SK-N-SH (cell line): ENCODE measurements around the gene DNAH10. TPM values are rescaled to one million over a fixed set of nuclear protein-coding genes. Genes with fewer than 3 reads are reported as not detected.

Experiments
- CTCF ChIA-PET: fragments of 300-600, 350-600 bp; formaldehyde crosslinking; extraction: SDS; loops from one replicate; lab custom pipeline; 2021; lab: Yijun Ruan, JAX
- POLR2A ChIA-PET: fragments of 350-600 bp; sonication (Branson Sonifier 250); formaldehyde crosslinking; extraction: SDS; loops from one replicate; lab custom pipeline; 2020; ENCODE audit warnings: antibody characterized with exemption, inconsistent platforms; lab: Yijun Ruan, JAX
- DNase-seq: peaks from one replicate; pipeline ENCODE4 v3.0.0; 2012
- H2AFZ ChIP-seq: fragments of 200-600 bp; sonication (generic); 2 replicates; pipeline ENCODE4 v1.8.1; 2016; ENCODE audit warnings: antibody characterized with exemption, mild to moderate bottlenecking, low read depth
- H3F3A ChIP-seq: fragments of 200-600 bp; sonication (generic); replicated peaks from 2 replicates; pipeline ENCODE3; 2016; ENCODE audit warnings: antibody characterized with exemption, mild to moderate bottlenecking; ENCODE audit not compliant: insufficient read depth
- H3K27ac ChIP-seq, 2 experiments: fragments of 200-500 bp in 1 of 2; fragments of 200-600 bp in 1 of 2; sonication (Bioruptor generic) in 1 of 2; sonication (generic), shearing (Covaris generic) in 1 of 2; 2 replicates each; pipeline versions ENCODE4 v1.5.1 to v1.6.1; 2014 to 2016; ENCODE audit warnings: low read depth in 2 of 2, inconsistent platforms in 1 of 2, low read length in 1 of 2, mild to moderate bottlenecking in 1 of 2, mixed read lengths in 1 of 2
- H3K27me3 ChIP-seq: fragments of 200-600 bp; sonication (generic), shearing (Covaris generic); 2 replicates; pipeline ENCODE4 v1.6.1; 2016; ENCODE audit warnings: mixed run types; ENCODE audit not compliant: insufficient read depth
- H3K36me3 ChIP-seq, 2 experiments: fragments of 200-500 bp in 1 of 2; fragments of 200-600 bp in 1 of 2; sonication (Bioruptor generic) in 1 of 2; sonication (generic) in 1 of 2; replicated peaks in 1 of 2; 2 replicates each; pipeline versions ENCODE3 to v1.5.1; 2014 to 2016; ENCODE audit warnings: low read length in 1 of 2, mild to moderate bottlenecking in 1 of 2; ENCODE audit not compliant: insufficient read depth in 2 of 2, control insufficient read depth in 1 of 2
- H3K4me1 ChIP-seq, 2 experiments: fragments of 200-500 bp in 1 of 2; fragments of 200-600 bp in 1 of 2; sonication (Bioruptor generic) in 1 of 2; sonication (generic), shearing (Covaris generic) in 1 of 2; 2 replicates each; pipeline versions ENCODE4 v1.5.1 to v1.6.1; 2014 to 2016; ENCODE audit warnings: low read depth in 1 of 2, low read length in 1 of 2, mixed run types in 1 of 2; ENCODE audit not compliant: insufficient read depth in 2 of 2, control insufficient read depth in 1 of 2
- H3K4me2 ChIP-seq: fragments of 200-600 bp; sonication (generic), shearing (Covaris generic); 2 replicates; pipeline ENCODE4 v1.6.1; 2017; ENCODE audit warnings: mixed run types
- H3K4me3 ChIP-seq, 2 experiments: fragments of 200-500 bp in 1 of 2; fragments of 200-600 bp in 1 of 2; sonication (Bioruptor generic) in 1 of 2; sonication (generic), shearing (Covaris generic) in 1 of 2; 2 replicates each; pipeline versions ENCODE4 v1.5.1 to v1.8.1; 2014 to 2016; ENCODE audit warnings: low read depth in 2 of 2, inconsistent platforms in 1 of 2, low read length in 1 of 2, mild to moderate bottlenecking in 1 of 2, mixed read lengths in 1 of 2, moderate library complexity in 1 of 2
- H3K79me2 ChIP-seq: fragments of 200-600 bp; sonication (generic); 2 replicates; pipeline ENCODE4 v1.8.1; 2017; ENCODE audit warnings: mild to moderate bottlenecking; ENCODE audit not compliant: insufficient read depth
- H3K9ac ChIP-seq: fragments of 200-600 bp; sonication (generic); 2 replicates; pipeline ENCODE4 v1.6.1; 2017; ENCODE audit warnings: mixed run types
- H3K9me2 ChIP-seq: fragments of 200-600 bp; sonication (generic); 2 replicates; pipeline ENCODE4 v1.6.1; 2017; ENCODE audit warnings: mixed run types
- H3K9me3 ChIP-seq: fragments of 200-600 bp; sonication (generic); 2 replicates; pipeline ENCODE4 v1.6.1; 2017; ENCODE audit warnings: mixed run types, mild to moderate bottlenecking, moderate library complexity
- H4K20me1 ChIP-seq: fragments of 200-600 bp; sonication (generic); 2 replicates; pipeline ENCODE4 v1.6.1; 2017; ENCODE audit warnings: mild to moderate bottlenecking, mixed run types; ENCODE audit not compliant: insufficient read depth
- EP300 ChIP-seq, 2 experiments: IDR thresholded peaks; 2 replicates each; pipeline versions ENCODE4 v1.4.0 to v1.6.1; 2012; ENCODE audit warnings: borderline replicate concordance in 1 of 2, low read depth in 1 of 2, low read length in 1 of 2
- GABPA ChIP-seq: IDR thresholded peaks from 2 replicates; pipeline ENCODE4 v1.4.0; 2012; ENCODE audit warnings: low read depth, mild to moderate bottlenecking
- GATA2 ChIP-seq: sonication (generic); formaldehyde crosslinking; IDR thresholded peaks from 2 replicates; pipeline ENCODE4 v1.5.0; 2020; ENCODE audit warnings: mild to moderate bottlenecking, missing genetic modification reagents
- NRF1 ChIP-seq: IDR thresholded peaks from 2 replicates; pipeline ENCODE4 v1.6.1; 2012; ENCODE audit warnings: low read depth, mild to moderate bottlenecking, low read length
- POLR2AphosphoS5 ChIP-seq: IDR thresholded peaks from 2 replicates; pipeline ENCODE4 v1.6.1; 2012; ENCODE audit warnings: low read depth, low read length
- RAD21 ChIP-seq: IDR thresholded peaks from 2 replicates; pipeline ENCODE4 v1.6.1; 2012; ENCODE audit warnings: mild to moderate bottlenecking, low read length
- RCOR1 ChIP-seq: fragments of 150-350 bp; IDR thresholded peaks from 2 replicates; pipeline ENCODE4 v1.6.1; 2017; ENCODE audit warnings: antibody characterized with exemption, low read length
- RXRA ChIP-seq: IDR thresholded peaks from 2 replicates; pipeline ENCODE4 v1.4.0; 2012; ENCODE audit warnings: low read depth, mild to moderate bottlenecking, borderline replicate concordance
- whole genome bisulfite sequencing: methylation state at CpG from one replicate; pipeline ENCODE4 v1.1.6; 2017; ENCODE audit warnings: low lambda C conversion rate; 5-methylcytosine and 5-hydroxymethylcytosine counted together
- polyA plus RNA-seq, 3 experiments: library from polyadenylated mRNA; depleted of rRNA; stranded (reverse); fragments of >200 nt; gene quantifications; 2 replicates each; pipeline ENCODE4 v1.2.3, GENCODE V29; 2012
- TF ChIP-seq, protein P1 (sequence below): fragments of 150-350 bp; IDR thresholded peaks from 2 replicates; pipeline ENCODE4 v1.6.1; 2016; ENCODE audit warnings: mild to moderate bottlenecking, low read depth, low read length
- TF ChIP-seq, protein P2 (sequence below): IDR thresholded peaks from 2 replicates; pipeline ENCODE4 v1.6.1; 2012; ENCODE audit warnings: mild to moderate bottlenecking, low read depth, low read length, moderate library complexity
- TF ChIP-seq, protein P3 (sequence below): IDR thresholded peaks from 2 replicates; pipeline ENCODE4; 2012
- TF ChIP-seq, protein P4 (sequence below): IDR thresholded peaks from 2 replicates; pipeline ENCODE4 v1.4.0; 2012; ENCODE audit warnings: low read depth, borderline replicate concordance
- TF ChIP-seq, protein P5 (sequence below): IDR thresholded peaks from 2 replicates; pipeline ENCODE4 v1.4.0; 2012; ENCODE audit warnings: low read depth

Gene DNAH10
- polyA plus RNA-seq, 1 of the 3 experiments (the other 2 are of a cell fraction): 0.13 TPM

DNA sequence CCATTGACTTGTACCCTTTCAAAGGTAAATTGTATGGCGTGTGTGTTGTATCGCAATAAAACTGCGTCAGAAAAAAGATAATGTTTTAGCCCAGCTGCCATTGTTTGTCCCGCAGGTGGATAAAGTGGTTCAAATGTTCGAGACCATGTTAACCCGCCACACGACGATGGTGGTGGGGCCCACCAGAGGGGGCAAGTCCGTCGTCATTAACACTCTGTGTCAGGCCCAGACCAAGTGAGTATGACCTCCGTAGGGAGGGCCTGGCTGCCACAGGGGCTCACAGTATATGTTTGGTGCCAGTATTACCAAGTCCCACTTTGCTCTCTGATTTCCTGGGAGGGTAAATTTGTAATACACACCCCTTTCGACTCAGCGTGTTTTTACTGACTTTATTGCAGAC is 96.9 kb downstream of the DNAH10 start:
- Histone ChIP-seq H3K4me1 (no peaks in the 10 kb centered on the region), H3K79me2 (no peaks in the 10 kb centered on the region), H3K27me3 (no peaks in the 10 kb centered on the region), H3K4me3 (no peak overlapping the region), H3K9ac (no peak overlapping the region), H3F3A (no peaks in the 10 kb centered on the region), H3K9me3 (no peaks in the 10 kb centered on the region), H4K20me1 (no peaks in the 10 kb centered on the region), H3K27ac (no peak overlapping the region), H3K4me2 (no peak overlapping the region), H2AFZ (no peak overlapping the region), H3K9me2 (no peaks in the 10 kb centered on the region), H3K36me3 (no peaks in the 10 kb centered on the region)
- ChIA-PET POLR2A (no interaction called here), CTCF (no interaction called here)
- TF ChIP-seq, protein P1, sequence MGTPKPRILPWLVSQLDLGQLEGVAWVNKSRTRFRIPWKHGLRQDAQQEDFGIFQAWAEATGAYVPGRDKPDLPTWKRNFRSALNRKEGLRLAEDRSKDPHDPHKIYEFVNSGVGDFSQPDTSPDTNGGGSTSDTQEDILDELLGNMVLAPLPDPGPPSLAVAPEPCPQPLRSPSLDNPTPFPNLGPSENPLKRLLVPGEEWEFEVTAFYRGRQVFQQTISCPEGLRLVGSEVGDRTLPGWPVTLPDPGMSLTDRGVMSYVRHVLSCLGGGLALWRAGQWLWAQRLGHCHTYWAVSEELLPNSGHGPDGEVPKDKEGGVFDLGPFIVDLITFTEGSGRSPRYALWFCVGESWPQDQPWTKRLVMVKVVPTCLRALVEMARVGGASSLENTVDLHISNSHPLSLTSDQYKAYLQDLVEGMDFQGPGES: no peak
- TF ChIP-seq RCOR1: no peak
- no peak for TF ChIP-seq EP300 (IDR thresholded peaks at IDR 0.05; ENCODE audit: borderline replicate concordance in 1 of 2, low read depth in 1 of 2, low read length in 1 of 2)
- TF ChIP-seq GATA2 (CRISPR knock-in tag): no peak
- TF ChIP-seq, protein P2, sequence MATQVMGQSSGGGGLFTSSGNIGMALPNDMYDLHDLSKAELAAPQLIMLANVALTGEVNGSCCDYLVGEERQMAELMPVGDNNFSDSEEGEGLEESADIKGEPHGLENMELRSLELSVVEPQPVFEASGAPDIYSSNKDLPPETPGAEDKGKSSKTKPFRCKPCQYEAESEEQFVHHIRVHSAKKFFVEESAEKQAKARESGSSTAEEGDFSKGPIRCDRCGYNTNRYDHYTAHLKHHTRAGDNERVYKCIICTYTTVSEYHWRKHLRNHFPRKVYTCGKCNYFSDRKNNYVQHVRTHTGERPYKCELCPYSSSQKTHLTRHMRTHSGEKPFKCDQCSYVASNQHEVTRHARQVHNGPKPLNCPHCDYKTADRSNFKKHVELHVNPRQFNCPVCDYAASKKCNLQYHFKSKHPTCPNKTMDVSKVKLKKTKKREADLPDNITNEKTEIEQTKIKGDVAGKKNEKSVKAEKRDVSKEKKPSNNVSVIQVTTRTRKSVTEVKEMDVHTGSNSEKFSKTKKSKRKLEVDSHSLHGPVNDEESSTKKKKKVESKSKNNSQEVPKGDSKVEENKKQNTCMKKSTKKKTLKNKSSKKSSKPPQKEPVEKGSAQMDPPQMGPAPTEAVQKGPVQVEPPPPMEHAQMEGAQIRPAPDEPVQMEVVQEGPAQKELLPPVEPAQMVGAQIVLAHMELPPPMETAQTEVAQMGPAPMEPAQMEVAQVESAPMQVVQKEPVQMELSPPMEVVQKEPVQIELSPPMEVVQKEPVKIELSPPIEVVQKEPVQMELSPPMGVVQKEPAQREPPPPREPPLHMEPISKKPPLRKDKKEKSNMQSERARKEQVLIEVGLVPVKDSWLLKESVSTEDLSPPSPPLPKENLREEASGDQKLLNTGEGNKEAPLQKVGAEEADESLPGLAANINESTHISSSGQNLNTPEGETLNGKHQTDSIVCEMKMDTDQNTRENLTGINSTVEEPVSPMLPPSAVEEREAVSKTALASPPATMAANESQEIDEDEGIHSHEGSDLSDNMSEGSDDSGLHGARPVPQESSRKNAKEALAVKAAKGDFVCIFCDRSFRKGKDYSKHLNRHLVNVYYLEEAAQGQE: no peak
- no peak for TF ChIP-seq RXRA
- no peak for TF ChIP-seq POLR2AphosphoS5
- TF ChIP-seq GABPA: no peak
- TF ChIP-seq, protein P3, sequence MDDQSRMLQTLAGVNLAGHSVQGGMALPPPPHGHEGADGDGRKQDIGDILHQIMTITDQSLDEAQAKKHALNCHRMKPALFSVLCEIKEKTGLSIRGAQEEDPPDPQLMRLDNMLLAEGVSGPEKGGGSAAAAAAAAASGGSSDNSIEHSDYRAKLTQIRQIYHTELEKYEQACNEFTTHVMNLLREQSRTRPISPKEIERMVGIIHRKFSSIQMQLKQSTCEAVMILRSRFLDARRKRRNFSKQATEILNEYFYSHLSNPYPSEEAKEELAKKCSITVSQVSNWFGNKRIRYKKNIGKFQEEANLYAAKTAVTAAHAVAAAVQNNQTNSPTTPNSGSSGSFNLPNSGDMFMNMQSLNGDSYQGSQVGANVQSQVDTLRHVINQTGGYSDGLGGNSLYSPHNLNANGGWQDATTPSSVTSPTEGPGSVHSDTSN: no peak
- TF ChIP-seq, protein P4, sequence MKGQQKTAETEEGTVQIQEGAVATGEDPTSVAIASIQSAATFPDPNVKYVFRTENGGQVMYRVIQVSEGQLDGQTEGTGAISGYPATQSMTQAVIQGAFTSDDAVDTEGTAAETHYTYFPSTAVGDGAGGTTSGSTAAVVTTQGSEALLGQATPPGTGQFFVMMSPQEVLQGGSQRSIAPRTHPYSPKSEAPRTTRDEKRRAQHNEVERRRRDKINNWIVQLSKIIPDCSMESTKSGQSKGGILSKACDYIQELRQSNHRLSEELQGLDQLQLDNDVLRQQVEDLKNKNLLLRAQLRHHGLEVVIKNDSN: no peak
- no peak for TF ChIP-seq NRF1
- TF ChIP-seq, protein P5, sequence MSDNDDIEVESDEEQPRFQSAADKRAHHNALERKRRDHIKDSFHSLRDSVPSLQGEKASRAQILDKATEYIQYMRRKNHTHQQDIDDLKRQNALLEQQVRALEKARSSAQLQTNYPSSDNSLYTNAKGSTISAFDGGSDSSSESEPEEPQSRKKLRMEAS: no peak
- no peak for TF ChIP-seq RAD21
- WGBS: 83% methylated on average over 12 of the region's 13 CpGs
- DNase-seq: no peak
